ENCODE results near the gene TBRG1.

DNA sequence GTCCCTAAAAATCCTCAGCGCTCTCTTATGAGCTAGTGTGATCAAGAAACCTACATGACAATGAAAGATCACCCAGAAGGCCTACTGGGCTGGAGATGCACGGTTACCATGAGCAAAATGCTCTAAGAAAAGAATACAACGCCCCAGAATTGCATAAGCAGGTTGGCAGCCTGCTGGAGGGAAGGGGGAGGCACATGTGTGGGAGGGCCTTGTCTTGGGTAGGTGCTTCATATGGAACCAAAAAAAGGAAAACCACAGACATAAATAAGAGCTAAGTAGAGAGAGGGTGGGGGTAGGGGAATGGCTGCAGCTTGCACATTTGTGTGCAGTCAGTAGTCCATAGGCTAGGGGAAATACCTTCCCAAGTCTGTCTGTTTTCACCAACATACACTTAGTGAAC lies 48.1 kb downstream of the TBRG1 start:
- peak; percentile 65; the same call in 1 of the 2 replicates for TF ChIP-seq POLR2AphosphoS5 (IDR thresholded peaks at IDR 0.05; ENCODE audit: low read depth)
- TF ChIP-seq CTCF (IDR thresholded peaks at IDR 0.05; ENCODE audit: insufficient read depth, low read length): no peak
- TF ChIP-seq, protein P1, sequence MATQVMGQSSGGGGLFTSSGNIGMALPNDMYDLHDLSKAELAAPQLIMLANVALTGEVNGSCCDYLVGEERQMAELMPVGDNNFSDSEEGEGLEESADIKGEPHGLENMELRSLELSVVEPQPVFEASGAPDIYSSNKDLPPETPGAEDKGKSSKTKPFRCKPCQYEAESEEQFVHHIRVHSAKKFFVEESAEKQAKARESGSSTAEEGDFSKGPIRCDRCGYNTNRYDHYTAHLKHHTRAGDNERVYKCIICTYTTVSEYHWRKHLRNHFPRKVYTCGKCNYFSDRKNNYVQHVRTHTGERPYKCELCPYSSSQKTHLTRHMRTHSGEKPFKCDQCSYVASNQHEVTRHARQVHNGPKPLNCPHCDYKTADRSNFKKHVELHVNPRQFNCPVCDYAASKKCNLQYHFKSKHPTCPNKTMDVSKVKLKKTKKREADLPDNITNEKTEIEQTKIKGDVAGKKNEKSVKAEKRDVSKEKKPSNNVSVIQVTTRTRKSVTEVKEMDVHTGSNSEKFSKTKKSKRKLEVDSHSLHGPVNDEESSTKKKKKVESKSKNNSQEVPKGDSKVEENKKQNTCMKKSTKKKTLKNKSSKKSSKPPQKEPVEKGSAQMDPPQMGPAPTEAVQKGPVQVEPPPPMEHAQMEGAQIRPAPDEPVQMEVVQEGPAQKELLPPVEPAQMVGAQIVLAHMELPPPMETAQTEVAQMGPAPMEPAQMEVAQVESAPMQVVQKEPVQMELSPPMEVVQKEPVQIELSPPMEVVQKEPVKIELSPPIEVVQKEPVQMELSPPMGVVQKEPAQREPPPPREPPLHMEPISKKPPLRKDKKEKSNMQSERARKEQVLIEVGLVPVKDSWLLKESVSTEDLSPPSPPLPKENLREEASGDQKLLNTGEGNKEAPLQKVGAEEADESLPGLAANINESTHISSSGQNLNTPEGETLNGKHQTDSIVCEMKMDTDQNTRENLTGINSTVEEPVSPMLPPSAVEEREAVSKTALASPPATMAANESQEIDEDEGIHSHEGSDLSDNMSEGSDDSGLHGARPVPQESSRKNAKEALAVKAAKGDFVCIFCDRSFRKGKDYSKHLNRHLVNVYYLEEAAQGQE (IDR thresholded peaks at IDR 0.05; ENCODE audit: insufficient replicate concordance, low read depth): no peak
- TF ChIP-seq SPI1 (IDR thresholded peaks at IDR 0.05; ENCODE audit: borderline replicate concordance, low read depth): no peak
- no peak for TF ChIP-seq GABPA (IDR thresholded peaks at IDR 0.05; ENCODE audit: low read depth)

Data from HL-60 (cell line).